GM18505 (cell line): ENCODE data around the gene IRAK3.
"Not testable (repeated sequence)": the region's sequence is repeated elsewhere in the genome, so short reads cannot be mapped to it uniquely, and the experiment has no call there.

Experiments
- ATAC-seq: cut with Tn5 transposase; IDR thresholded peaks from one replicate; pipeline ENCODE4 v1.9.1; 2021; ENCODE audit not compliant: unreplicated experiment
- POLR2A ChIP-seq: IDR thresholded peaks from 4 replicates; pipeline ENCODE4 v1.6.1; 2011; ENCODE audit warnings: borderline replicate concordance; ENCODE audit not compliant: insufficient read depth, insufficient read length; ENCODE audit errors: extremely low read depth

Gene IRAK3

GRCh38 chr12:66189486-66189843 lies 451 bp downstream of the IRAK3 start:
- ATAC-seq: no peak

DNA sequence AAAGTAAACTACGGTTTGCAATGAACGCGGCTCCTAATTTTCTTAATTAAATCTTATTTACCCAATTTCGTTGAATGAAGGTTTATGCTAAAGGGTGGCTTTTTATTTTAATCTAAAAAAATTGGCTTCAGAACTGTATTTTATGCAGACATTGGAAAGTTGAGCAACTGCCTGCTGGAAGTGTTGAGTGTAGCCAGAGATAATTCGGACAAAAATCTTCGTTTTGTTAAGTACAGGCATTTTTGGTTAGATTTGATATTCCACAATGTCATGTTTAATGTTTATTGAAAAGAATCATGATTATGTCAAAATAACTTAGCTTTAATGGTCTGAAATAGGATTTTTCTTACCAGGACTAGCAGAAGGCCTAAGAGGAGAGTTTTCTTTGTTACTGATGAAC lies 875 bp downstream of the IRAK3 start:
- no peak for ATAC-seq

More at GRCh38 chr12:66189486-66189843, 451 bp downstream of the IRAK3 start:
- no peak for TF ChIP-seq POLR2A

DNA sequence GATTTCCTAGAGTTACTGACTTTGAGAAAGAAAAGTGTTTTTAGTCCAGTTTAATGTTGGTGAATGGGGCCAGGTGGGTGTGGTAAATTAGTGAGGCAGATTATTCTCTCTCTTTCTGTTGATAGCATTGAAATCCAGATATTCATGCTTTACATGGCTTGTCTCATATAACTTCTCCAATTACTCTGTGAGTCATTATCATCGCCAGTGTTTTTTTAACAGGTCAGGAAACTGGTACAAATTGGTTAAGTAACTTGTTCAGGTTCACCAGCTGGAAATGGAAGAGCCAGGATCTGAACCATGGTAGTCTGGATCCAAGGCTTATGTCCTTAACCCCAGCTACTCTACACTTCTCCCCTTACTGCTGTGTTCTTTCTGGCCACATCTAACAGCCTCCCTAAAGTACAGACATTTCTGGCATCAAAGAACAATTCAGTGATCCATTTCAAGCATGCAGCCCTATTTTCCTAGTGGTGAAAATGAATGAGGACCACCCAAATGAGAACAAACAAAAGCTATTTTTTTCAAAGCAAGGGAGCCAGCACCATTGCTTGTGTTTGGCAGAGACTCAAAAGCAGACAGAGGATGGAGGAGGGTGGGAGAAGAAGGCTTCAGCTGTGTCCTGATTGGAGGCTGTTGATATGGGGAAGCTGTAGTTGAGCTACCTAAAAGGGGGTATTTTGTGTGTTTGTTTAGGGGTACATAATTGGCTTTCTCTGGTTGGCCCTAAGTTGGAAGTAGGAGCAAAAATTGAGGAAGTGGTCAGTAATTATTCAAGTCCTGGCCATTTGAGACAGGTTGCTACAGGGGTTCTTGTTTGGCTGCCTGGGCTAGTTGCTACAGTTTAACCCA lies 1.7 kb downstream of the IRAK3 start:
- no peak for TF ChIP-seq POLR2A
- no peak for ATAC-seq

More for the DNA sequence above, 875 bp downstream of the IRAK3 start:
- no peak for TF ChIP-seq POLR2A

GRCh38 chr12:66191547-66192126 lies 2.6 kb downstream of the IRAK3 start:
- ATAC-seq: no peak
- TF ChIP-seq POLR2A: no peak

DNA sequence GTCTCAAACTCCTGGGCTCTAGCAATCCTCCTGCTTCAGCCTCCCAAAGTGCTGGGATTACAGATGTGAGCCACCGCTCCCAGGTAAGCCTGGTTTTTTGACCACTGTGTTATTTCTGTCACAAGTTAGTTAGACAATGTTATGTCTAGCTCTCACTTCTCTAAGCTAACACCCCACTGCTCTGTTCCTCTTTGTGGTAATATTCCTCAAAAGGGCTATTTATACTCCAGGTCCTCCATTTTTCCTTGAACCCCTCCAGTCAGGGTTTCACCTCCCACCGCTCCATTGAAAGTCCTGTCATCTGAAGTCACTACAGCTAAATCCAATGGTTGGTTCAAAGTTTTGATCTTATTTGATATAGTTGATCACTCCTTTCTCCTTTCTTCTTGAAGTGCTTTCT lies 5.1 kb downstream of the IRAK3 start:
- no peak for TF ChIP-seq POLR2A
- ATAC-seq: no peak

GRCh38 chr12:66195242-66195641 lies 6.2 kb downstream of the IRAK3 start:
- no peak for TF ChIP-seq POLR2A
- ATAC-seq: no peak

DNA sequence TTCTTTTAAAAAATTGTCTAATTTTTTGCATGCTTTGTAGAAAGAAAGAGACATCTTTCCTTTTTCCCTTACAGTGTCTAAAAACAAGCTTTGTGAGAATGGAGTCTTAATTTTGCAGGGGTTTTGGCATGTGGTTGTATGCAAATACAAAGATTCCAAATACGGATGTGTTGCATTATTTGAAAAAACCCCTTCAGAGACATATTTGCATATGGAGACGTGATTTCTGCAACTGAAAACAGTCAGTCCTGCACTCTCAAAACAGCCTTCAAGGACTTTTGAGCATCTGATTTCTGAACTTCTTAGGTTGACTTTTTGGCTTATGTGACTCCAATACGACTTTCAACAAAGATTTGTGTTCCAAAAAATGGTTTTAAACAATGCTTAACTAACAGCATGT lies 7.8 kb downstream of the IRAK3 start:
- no peak for TF ChIP-seq POLR2A
- ATAC-seq: peak; percentile 80

DNA sequence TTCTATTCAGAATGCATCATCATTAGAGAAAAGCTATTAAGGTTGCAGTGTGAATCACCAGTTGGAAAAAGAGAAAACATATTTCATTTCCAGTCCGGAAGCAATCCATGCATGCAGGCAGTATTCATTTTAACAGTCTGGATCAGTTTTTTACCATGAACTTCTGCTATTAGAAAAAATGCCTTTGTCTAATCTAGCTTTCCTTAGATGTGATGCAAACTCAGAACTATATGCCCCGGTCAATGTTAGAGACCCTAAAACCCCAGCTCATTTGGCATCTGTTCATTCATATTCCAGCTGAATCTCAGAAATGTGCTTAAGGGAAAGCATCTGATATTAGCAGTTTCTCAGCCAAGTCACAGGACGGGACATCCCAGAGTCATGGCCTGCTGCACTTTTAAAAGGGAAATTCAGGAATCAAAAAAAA lies 8.5 kb downstream of the IRAK3 start:
- no peak for TF ChIP-seq POLR2A
- no peak for ATAC-seq

DNA sequence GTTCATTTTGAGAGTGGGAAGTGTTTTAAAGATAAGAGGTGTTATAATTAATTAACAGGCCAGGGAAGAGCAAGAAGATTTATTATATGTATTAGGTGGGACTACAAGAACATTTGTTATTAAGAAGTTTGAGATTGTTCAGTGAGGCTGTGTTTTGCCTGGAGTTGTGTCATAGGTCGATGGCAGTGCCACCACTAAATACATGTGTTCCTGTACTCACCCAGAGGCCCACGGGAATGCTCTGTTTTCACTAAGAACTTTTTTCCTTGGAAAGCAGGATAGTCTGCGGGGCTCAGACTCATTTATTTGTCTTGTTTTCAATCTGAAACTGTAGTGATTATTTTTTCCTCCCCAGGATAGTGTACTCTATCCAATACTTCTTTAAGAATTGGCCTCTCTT lies 10.1 kb downstream of the IRAK3 start:
- TF ChIP-seq POLR2A: no peak
- ATAC-seq: no peak

DNA sequence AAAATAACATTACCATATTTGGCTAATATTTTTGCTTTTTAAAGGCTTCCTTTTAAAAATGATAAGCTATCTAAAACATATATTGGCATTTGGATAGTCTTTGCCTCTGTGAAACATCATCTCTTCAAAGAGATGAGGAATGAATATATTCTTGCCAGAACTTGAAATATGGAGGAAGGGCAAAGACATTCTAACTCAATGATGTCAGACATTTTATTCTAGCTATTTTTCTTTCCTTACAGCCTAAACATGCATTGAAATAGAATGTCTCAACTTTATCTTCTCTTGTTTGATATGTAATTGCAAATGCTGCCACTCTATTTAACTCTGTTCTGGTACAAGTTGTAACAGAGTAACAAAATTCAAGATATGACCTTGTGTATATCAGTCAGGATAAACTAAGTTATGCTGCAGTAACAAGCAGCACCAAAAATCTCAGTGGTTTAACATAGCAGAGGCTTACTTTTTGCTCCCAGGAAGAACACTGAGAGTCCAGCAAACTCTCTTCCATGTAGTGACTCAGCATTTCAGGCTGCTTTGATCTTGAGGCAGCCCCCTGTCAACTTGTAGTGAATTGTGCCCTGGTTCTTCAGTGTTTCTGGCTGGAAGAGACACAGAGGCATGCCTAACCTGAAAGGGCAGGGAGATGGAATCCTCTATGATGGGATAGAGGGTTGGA lies 11.0 kb downstream of the IRAK3 start:
- ATAC-seq: no peak
- TF ChIP-seq POLR2A: no peak

- no peak for ATAC-seq
- TF ChIP-seq POLR2A: no peak
Observed at GRCh38 chr12:66203820-66204219, 14.8 kb downstream of the IRAK3 start.

DNA sequence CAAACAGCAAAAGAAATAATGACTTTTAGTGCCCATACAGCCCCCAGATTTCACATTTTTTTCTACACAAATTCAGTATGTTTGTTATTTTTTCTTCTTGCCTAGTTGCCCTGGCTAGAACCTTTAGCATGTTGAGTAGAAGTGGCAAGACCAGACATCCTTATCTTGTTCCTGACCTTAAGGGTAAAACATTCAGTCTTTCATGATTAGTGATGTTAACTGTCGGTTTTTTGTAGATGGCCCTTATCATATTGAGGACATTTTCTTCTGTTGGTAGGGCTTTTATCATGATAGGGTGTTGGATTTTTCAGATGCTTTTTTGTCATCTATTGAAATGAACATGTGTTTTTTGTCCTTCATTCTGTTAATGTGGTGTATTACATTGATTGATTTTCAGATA lies 17.1 kb downstream of the IRAK3 start:
- ATAC-seq: no peak
- no peak for TF ChIP-seq POLR2A

GRCh38 chr12:66210840-66211239 lies 21.8 kb downstream of the IRAK3 start:
- TF ChIP-seq POLR2A: no peak
- no peak for ATAC-seq

DNA sequence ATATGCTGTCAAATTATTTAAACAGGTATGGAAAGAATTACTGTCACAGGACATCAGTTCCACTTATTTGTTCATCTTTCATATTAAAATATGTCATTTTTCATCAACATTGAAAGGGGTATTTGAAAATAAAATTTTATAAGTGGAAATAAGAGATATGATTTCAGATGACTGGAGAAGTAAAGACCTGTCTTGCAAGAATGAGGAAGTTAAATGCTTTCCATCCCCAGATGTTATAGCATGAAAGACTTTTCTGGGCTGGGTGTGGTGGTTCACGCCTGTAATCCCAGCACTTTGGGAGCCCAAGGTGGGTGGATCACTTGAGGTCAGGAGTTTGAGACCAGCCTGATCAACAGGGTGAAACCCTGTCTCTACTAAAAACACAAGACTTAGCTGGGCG lies 22.6 kb downstream of the IRAK3 start:
- not testable (repeated sequence) for ATAC-seq

GRCh38 chr12:66213011-66213410 lies 24.0 kb downstream of the IRAK3 start:
- ATAC-seq: not testable (repeated sequence)
